WI38 (cell line): ENCODE measurements around the gene C19orf38.

Experiments
- H3K4me3 ChIP-seq: 2 replicates; pipeline ENCODE4 v1.5.1; 2011; ENCODE audit warnings: low read depth, mild to moderate bottlenecking, control low read depth, low read length
- CTCF ChIP-seq: IDR thresholded peaks from 2 replicates; pipeline ENCODE4 v1.5.1; 2012; ENCODE audit warnings: low read depth, mild to moderate bottlenecking, control low read depth, low read length

C19orf38 gene

GRCh38 chr19:10918359-10918758, 70.1 kb downstream of the C19orf38 start:
- no peak overlapping the region for H3K4me3 ChIP-seq
- no peak for TF ChIP-seq CTCF
